K562 (cell line): Measurements from ENCODE around the gene MAP2K6. TPM values are rescaled to one million over a fixed set of nuclear protein-coding genes. Genes with fewer than 3 reads are reported as not detected.
A peak's percentile ranks its signal among the peaks of the same experiment; 100 is the strongest.

ENCODE experiments used
- ATAC-seq: fragments of 200-7000 bp; cut with Tn5 transposase; 3 replicates; pipeline ENCODE4 v1.9.1; 2020; ENCODE audit warnings: moderate library complexity
- BruUV-seq: library from RNA; stranded (reverse); fragments of 400-500 nt; replicated peaks from 2 replicates; lab custom pipeline; 2021; lab: Mats Ljungman, UMichigan
- CTCF ChIA-PET: fragments of 300-600 bp; formaldehyde crosslinking; extraction: SDS; loops from one replicate; lab custom pipeline; 2021; ENCODE audit warnings: low intra/inter-chr PET ratio; lab: Yijun Ruan, JAX
- POLR2A ChIA-PET: fragments of 300-600, 350-650 bp; sonication (Branson Sonifier 250); formaldehyde crosslinking; extraction: SDS; loops from one replicate; lab custom pipeline; 2021; ENCODE audit warnings: antibody characterized with exemption, inconsistent platforms; lab: Yijun Ruan, JAX
- DNase-seq, 4 experiments: peaks; one replicate each; pipeline versions ENCODE4 v3.0.0 to v3.0.0-alpha.2; 2011 to 2018; ENCODE audit warnings: low spot score in 3 of 4, mixed read lengths in 3 of 4; ENCODE audit errors: extremely low read depth in 1 of 4
- FAIRE-seq: peaks from 2 replicates; lab custom pipeline; 2011; peaks lifted over from hg19 to GRCh38; lab: Jason Lieb, UNC
- H2AFZ ChIP-seq: 2 replicates; pipeline ENCODE4 v1.6.0; 2011; ENCODE audit warnings: low read depth, low read length, control low read depth, inconsistent platforms
- H3K27ac ChIP-seq: fragments of 200-600 bp; 3 replicates; pipeline ENCODE4 v1.8.0; 2011; ENCODE audit warnings: low read depth, mild to moderate bottlenecking, control low read depth, inconsistent platforms, low read length, moderate library complexity, mixed read lengths; ENCODE audit errors: extremely low read depth
- H3K27me3 ChIP-seq, 2 experiments: fragments of 300-600 bp in 1 of 2; 2 replicates in 1 of 2; 3 replicates in 1 of 2; pipeline versions ENCODE4 v1.6.0 to v1.8.0; 2011; ENCODE audit warnings: inconsistent platforms in 2 of 2, low read length in 2 of 2, mild to moderate bottlenecking in 1 of 2, mixed read lengths in 1 of 2, moderate library complexity in 1 of 2; ENCODE audit not compliant: control insufficient read depth in 2 of 2, insufficient read depth in 2 of 2
- H3K36me3 ChIP-seq: fragments of 300-600 bp; 3 replicates; pipeline ENCODE4 v1.8.0; 2011; ENCODE audit warnings: mild to moderate bottlenecking, low read length, inconsistent platforms; ENCODE audit not compliant: control insufficient read depth, insufficient read depth
- H3K4me1 ChIP-seq, 2 experiments: fragments of 200-600 bp in 1 of 2; replicated peaks in 1 of 2; 2 replicates in 1 of 2; 3 replicates in 1 of 2; pipeline versions ENCODE4 v1.5.1 to v1.8.0; 2011; ENCODE audit warnings: inconsistent platforms in 2 of 2, low read length in 2 of 2, mild to moderate bottlenecking in 1 of 2, mixed read lengths in 1 of 2, moderate library complexity in 1 of 2; ENCODE audit not compliant: control insufficient read depth in 2 of 2, insufficient read depth in 2 of 2
- H3K4me2 ChIP-seq: 2 replicates; pipeline ENCODE4 v1.6.1; 2011; ENCODE audit warnings: low read length, control low read depth, inconsistent platforms, mixed read lengths; ENCODE audit not compliant: insufficient read depth
- H3K4me3 ChIP-seq: fragments of 200-600 bp; sonication (generic), shearing (Covaris generic); 2 replicates; pipeline ENCODE4 v1.5.1; 2016; ENCODE audit warnings: control low read depth, inconsistent platforms
- H3K79me2 ChIP-seq: fragments of 200-600 bp; 3 replicates; pipeline ENCODE4 v1.8.0; 2011; ENCODE audit warnings: low read length, inconsistent platforms; ENCODE audit not compliant: control insufficient read depth, insufficient read depth
- H3K9ac ChIP-seq, 2 experiments: 2 replicates each; pipeline versions ENCODE4 v1.6.0 to v1.6.1; 2011; ENCODE audit warnings: low read depth in 2 of 2, low read length in 2 of 2, control low read depth in 1 of 2, inconsistent platforms in 1 of 2, mild to moderate bottlenecking in 1 of 2, mixed read lengths in 1 of 2; ENCODE audit not compliant: insufficient read depth in 1 of 2
- H3K9me1 ChIP-seq: one replicate; pipeline ENCODE4 v1.6.0; 2011; ENCODE audit warnings: inconsistent platforms, mild to moderate bottlenecking, low read length, moderate library complexity; ENCODE audit not compliant: control insufficient read depth, insufficient read depth
- H3K9me3 ChIP-seq: replicated peaks from 2 replicates; pipeline ENCODE4 v1.5.1; 2011; ENCODE audit warnings: low read depth, low read length, inconsistent platforms; ENCODE audit not compliant: control insufficient read depth, insufficient read depth
- H4K20me1 ChIP-seq: replicated peaks from 2 replicates; pipeline ENCODE4 v1.6.1; 2011; ENCODE audit warnings: low read length, inconsistent platforms, mixed read lengths; ENCODE audit not compliant: control insufficient read depth, insufficient read depth
- TFE3 ChIP-seq: fragments of 450-650 bp; formaldehyde crosslinking; IDR thresholded peaks from 2 replicates; pipeline ENCODE4 v1.4.0; 2020; ENCODE audit warnings: mild to moderate bottlenecking, mixed read lengths
- ZNF512 ChIP-seq: IDR thresholded peaks from 2 replicates; pipeline ENCODE4 v1.6.1; 2016; ENCODE audit warnings: missing genetic modification characterization, missing compliant biosample characterization
- WGBS: fragments of 100-300 bp; shearing (Covaris generic); methylation state at CpG from one replicate; pipeline ENCODE4 v1.1.6; 2016; ENCODE audit warnings: low coverage, mixed read lengths; ENCODE audit not compliant: insufficient coverage; ENCODE audit errors: missing lambda C conversion rate; 5-methylcytosine and 5-hydroxymethylcytosine counted together
- in situ Hi-C: fragments of 300-500 bp; cut with MboI; formaldehyde crosslinking; loops from 4 replicates; pipeline ENCODE4 v1.15.0; 2018; ENCODE audit warnings: inconsistent platforms, mixed read lengths
- intact Hi-C: fragments of 100-400 bp; cut with micrococcal nuclease; formaldehyde crosslinking; loops from 2 replicates; pipeline ENCODE4 v1.14.2; 2022
- polyA plus RNA-seq, 8 experiments: library from polyadenylated mRNA; depleted of rRNA in 4 of 8; stranded (reverse) in 5 of 8; unstranded in 3 of 8; fragments of >200 nt; fragmentation: Nextera tagmentation in 2 of 8; fragmentation: Illumina TruSeq in 1 of 8; extraction: Ambion mirVana in 2 of 8; extraction: Trizol in 1 of 8; gene quantifications; 2 replicates each; pipeline versions ENCODE4 v1.2.1 to v1.2.3, GENCODE V29; 2011 to 2014; ENCODE audit warnings: inconsistent platforms in 1 of 8, missing spikeins in 1 of 8
- total RNA-seq, 7 experiments: library from RNA; depleted of rRNA in 6 of 7; stranded (reverse); fragments of >200 nt in 6 of 7; fragmentation: Illumina TruSeq in 2 of 7; extraction: Trizol in 2 of 7; gene quantifications; 2 replicates each; pipeline versions ENCODE4 v1.2.1 to v1.2.3, GENCODE V29; 2011 to 2021; ENCODE audit warnings: low replicate concordance in 1 of 7

The MAP2K6 gene
- total and polyA plus RNA-seq, 9 of the 15 experiments (the other 6 are each of a cell fraction or from before 2014, with no cell fraction given) = 0.07 to 0.13 TPM; not detected in 7

GRCh38 chr17:69592692-69593350 is 178.3 kb downstream of the MAP2K6 start:
- Histone ChIP-seq H3K9me1 (no peaks in the 10 kb centered on the region), H3K9me3 (no peaks in the 10 kb centered on the region)
- TF ChIP-seq ZNF512 (peak; percentile 84), TFE3 (CRISPR knock-in tag) (no peak)
- TF ChIP-seq, all 486 proteins: peak for 1
- no TSS peak for BruUV-seq
- Histone ChIP-seq H4K20me1 (no peaks in the 10 kb centered on the region), H2AFZ (no peak overlapping the region), H3K27me3 (no peaks in the 10 kb centered on the region), H3K9ac (no peak overlapping the region), H3K4me1 (no peaks in the 10 kb centered on the region), H3K4me2 (no peak overlapping the region), H3K36me3 (no peaks in the 10 kb centered on the region), H3K79me2 (no peaks in the 10 kb centered on the region), H3K4me3 (no peak overlapping the region), H3K27ac (no peak overlapping the region)
- FAIRE-seq = no peak
- DNase-seq = no peak
- in situ Hi-C loops (no loop called here), intact Hi-C loops (no loop called here)
- ChIA-PET POLR2A (no interaction called here), CTCF (no interaction called here)
- no peak for ATAC-seq
- WGBS = 0% methylated on average over 3 of the region's 3 CpGs
